ENCODE measurements around the gene FEM1B. TPM values are rescaled to one million over a fixed set of nuclear protein-coding genes. Genes with fewer than 3 reads are reported as not detected.

The FEM1B gene
- total and polyA plus RNA-seq, 3 donors from 2014 or later: 65.8 to 122 (median 86.3) TPM

DNA sequence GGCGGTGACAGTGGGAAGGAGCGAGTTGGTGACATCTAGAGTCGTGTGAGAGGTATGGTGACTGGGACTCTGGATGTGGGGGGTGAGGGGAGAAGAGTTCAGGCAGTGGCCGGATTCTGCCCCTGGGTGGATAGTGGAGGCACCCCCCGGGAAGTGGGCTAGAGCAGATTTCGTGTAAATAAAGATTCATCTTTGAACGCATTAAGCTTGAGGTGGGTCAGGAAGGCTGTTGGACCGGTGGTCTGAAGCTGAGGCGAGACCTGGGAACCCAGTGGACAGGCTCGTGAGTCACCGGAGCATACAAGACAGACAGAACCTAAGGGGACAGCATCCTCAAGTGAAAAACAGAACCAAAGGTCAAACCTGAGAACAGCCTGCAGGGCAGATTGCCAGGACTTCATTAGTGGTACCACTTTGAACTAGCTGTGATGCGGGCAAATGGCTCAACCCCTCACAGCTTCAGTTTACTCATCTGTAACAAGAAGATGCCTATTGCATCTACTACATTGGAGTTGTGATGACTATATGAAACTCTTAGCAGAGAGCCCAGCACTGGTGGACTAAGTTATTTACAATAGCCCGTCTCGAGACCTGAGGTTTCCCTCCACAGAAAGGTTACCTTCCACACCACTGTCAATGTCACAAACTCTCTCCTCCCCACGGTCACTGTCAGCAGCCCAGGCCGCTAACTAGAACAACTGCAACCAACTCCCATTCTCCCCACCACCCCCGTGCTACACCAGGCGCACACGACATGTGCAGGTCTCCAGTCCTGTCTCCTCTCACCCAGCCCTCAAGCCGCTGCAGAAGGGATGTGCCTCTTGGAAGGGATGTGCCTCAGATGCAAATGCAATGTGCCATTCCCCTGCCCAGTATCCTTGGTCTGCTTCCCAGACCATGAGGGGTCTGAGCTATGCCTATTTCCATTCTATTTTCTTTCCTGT, 47.1 kb upstream of the FEM1B start:
- peaks cover 18% of the 10 kb centered on the region for H3K4me1 ChIP-seq
- peak overlapping the region; percentile 83 to 85 for H3K4me3 ChIP-seq
- H3K36me3 ChIP-seq (ENCODE audit: low read depth, missing control alignments): no peaks in the 10 kb centered on the region
- WGBS, 2 donors: 49 to 53% methylated on average over 16 to 20 of the region's 20 CpGs
- H3K27me3 ChIP-seq: no peaks in the 10 kb centered on the region
- DNase-seq: peak; percentile 36
- no peak for TF ChIP-seq POLR2A (IDR thresholded peaks at IDR 0.05)
- TF ChIP-seq, protein P1, sequence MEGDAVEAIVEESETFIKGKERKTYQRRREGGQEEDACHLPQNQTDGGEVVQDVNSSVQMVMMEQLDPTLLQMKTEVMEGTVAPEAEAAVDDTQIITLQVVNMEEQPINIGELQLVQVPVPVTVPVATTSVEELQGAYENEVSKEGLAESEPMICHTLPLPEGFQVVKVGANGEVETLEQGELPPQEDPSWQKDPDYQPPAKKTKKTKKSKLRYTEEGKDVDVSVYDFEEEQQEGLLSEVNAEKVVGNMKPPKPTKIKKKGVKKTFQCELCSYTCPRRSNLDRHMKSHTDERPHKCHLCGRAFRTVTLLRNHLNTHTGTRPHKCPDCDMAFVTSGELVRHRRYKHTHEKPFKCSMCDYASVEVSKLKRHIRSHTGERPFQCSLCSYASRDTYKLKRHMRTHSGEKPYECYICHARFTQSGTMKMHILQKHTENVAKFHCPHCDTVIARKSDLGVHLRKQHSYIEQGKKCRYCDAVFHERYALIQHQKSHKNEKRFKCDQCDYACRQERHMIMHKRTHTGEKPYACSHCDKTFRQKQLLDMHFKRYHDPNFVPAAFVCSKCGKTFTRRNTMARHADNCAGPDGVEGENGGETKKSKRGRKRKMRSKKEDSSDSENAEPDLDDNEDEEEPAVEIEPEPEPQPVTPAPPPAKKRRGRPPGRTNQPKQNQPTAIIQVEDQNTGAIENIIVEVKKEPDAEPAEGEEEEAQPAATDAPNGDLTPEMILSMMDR (IDR thresholded peaks at IDR 0.05): no peak
- H3K27ac ChIP-seq: peak overlapping the region; percentile 67 to 87
- no peaks in the 10 kb centered on the region for H3K9me3 ChIP-seq
- intact Hi-C loops (cut with DNase I; ENCODE audit: low total_unique reads): no loop called here

DNA sequence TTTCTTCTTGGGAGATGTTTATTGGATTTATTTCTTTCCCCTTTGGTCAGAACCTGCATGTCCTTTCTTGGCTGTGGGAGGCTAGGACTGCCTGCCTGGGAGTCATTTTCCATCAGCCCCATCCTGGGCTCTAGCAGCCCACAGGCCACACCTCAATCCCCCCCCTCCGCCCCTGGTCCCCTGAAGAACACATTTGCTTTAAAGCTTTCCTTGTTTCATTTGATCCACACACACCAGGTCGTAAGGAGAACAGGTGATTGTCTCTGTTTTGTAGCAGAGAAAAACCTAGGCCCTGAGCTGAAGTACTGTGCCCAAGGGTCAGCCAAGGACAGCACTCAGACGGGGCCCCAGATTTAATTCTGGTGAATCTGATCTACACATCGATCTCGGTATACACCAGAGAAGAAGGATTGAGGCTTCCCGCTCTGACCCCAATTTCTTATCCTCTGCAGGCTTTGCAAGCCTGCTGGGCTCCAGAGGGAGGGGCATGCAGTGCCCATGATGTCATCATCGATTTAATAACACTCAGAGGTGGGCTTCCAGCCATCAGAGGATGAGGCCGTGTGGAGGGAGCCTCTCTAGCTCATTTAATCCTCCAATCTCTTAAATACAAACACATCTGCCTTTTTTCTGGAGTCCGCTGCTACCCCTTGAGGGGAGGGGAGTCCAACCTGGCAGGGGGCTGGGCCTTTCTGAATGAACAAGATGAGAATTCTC, 46.3 kb upstream of the FEM1B start:
- 78 to 79% methylated on average over 8 to 9 of the region's 9 CpGs for WGBS, 2 donors
- no peak overlapping the region for H3K27ac ChIP-seq
- intact Hi-C loops (cut with DNase I; ENCODE audit: low total_unique reads): no loop called here
- no peaks in the 10 kb centered on the region for H3K9me3 ChIP-seq
- TF ChIP-seq POLR2A (IDR thresholded peaks at IDR 0.05): no peak
- TF ChIP-seq, protein P1 (IDR thresholded peaks at IDR 0.05): no peak
- H3K4me1 ChIP-seq: peaks cover 18% of the 10 kb centered on the region
- H3K36me3 ChIP-seq (ENCODE audit: low read depth, missing control alignments): no peaks in the 10 kb centered on the region
- no peaks in the 10 kb centered on the region for H3K27me3 ChIP-seq
- H3K4me3 ChIP-seq: no peak overlapping the region
- no peak for DNase-seq

DNA sequence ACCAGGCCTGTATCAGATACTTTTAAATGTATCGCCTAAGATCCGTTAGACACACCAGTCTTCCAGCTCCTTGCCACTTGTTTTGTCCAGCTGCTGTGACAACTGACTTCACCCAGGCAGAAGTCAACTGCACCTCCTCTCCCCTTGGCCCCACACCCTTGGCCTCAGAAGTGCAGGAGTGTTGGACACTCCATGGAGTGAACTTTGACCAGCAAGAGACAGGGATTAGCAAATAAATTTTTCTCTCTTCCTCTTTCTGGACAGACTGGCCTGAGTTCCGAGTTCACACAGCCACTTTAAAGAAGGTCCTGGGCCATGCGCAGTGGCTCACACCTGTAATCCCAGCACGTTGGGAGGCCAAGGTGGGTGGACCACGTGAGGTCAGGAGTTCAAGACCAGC, 45.1 kb upstream of the FEM1B start:
- H3K36me3 ChIP-seq (ENCODE audit: low read depth, missing control alignments): no peaks in the 10 kb centered on the region
- no peaks in the 10 kb centered on the region for H3K27me3 ChIP-seq
- 84 to 91% methylated on average over 6 of the region's 6 CpGs for WGBS, 2 donors
- H3K4me1 ChIP-seq: peaks cover 18% of the 10 kb centered on the region
- intact Hi-C loops (cut with DNase I; ENCODE audit: low total_unique reads): no loop called here
- H3K9me3 ChIP-seq: no peaks in the 10 kb centered on the region
- no peak overlapping the region for H3K4me3 ChIP-seq
- DNase-seq: no peak
- TF ChIP-seq, protein P1 (IDR thresholded peaks at IDR 0.05): no peak
- no peak for TF ChIP-seq POLR2A (IDR thresholded peaks at IDR 0.05)
- H3K27ac ChIP-seq: no peak overlapping the region

DNA sequence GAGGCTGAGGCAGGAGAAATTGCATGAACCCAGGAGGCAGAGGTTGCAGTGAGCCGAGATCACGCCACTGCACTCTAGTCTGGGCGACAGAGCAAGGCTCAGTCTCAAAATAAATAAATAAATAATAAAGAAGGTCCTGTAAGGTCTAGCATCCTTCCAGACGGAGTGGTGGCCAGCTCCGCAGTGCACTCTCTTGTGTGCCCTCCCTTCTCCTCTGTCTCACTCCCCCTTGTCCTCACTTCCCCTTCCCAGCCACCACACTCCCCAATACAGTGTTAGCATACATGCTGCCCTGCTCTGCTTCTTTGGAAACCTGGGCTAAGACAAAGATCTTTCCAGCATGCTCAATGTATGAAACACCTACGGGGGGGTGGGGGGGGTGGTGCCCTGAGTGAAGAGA, 44.6 kb upstream of the FEM1B start:
- Histone ChIP-seq H3K4me3 (no peak overlapping the region), H3K27me3 (no peaks in the 10 kb centered on the region), H3K9me3 (no peaks in the 10 kb centered on the region), H3K27ac (no peak overlapping the region), H3K36me3 (ENCODE audit: low read depth, missing control alignments) (no peaks in the 10 kb centered on the region), H3K4me1 (peaks cover 16% of the 10 kb centered on the region)
- TF ChIP-seq POLR2A (IDR thresholded peaks at IDR 0.05): no peak
- TF ChIP-seq, protein P1 (IDR thresholded peaks at IDR 0.05): no peak
- DNase-seq: no peak
- intact Hi-C loops (cut with DNase I; ENCODE audit: low total_unique reads): no loop called here
- 89 to 90% methylated on average over 6 of the region's 6 CpGs for WGBS, 2 donors

Data from testis (tissue), 3 donors.